ENCODE results near the gene CCSER1. TPM values are rescaled to one million over a fixed set of nuclear protein-coding genes. Genes with fewer than 3 reads are reported as not detected.

Gene CCSER1
- total RNA-seq, 4 donors from 2014 or later: 27.5 to 66.5 (median 54.3) TPM

DNA sequence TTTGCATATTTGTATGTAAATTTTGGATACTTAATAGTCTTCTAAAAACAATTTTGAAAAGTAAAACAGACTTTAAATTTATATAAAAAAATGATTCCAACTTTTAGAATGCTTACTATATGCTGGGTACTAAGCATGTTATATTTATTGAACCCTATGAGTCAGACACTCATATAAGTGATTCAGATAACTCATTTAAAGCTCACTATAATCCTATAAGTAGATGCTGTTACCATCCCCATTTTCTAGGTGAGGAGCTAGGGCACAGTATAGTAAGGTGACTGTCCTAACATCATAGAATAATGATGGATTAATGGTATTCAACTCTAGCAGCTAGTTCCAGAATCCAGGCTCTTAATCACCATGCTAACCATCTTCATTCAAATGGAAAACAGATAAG, 1299.5 kb downstream of the CCSER1 start:
- no peaks in the 10 kb centered on the region for H3K4me1 ChIP-seq
- H3K27ac ChIP-seq: no peak overlapping the region
- H3K9me3 ChIP-seq: no peaks in the 10 kb centered on the region
- DNase-seq: no peak
- H3K36me3 ChIP-seq: no peaks in the 10 kb centered on the region
- H3K27me3 ChIP-seq: no peaks in the 10 kb centered on the region
- no peak for TF ChIP-seq POLR2A (IDR thresholded peaks at IDR 0.05)
- TF ChIP-seq, protein P1, sequence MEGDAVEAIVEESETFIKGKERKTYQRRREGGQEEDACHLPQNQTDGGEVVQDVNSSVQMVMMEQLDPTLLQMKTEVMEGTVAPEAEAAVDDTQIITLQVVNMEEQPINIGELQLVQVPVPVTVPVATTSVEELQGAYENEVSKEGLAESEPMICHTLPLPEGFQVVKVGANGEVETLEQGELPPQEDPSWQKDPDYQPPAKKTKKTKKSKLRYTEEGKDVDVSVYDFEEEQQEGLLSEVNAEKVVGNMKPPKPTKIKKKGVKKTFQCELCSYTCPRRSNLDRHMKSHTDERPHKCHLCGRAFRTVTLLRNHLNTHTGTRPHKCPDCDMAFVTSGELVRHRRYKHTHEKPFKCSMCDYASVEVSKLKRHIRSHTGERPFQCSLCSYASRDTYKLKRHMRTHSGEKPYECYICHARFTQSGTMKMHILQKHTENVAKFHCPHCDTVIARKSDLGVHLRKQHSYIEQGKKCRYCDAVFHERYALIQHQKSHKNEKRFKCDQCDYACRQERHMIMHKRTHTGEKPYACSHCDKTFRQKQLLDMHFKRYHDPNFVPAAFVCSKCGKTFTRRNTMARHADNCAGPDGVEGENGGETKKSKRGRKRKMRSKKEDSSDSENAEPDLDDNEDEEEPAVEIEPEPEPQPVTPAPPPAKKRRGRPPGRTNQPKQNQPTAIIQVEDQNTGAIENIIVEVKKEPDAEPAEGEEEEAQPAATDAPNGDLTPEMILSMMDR (IDR thresholded peaks at IDR 0.05): no peak
- H3K4me3 ChIP-seq: no peak overlapping the region

DNA sequence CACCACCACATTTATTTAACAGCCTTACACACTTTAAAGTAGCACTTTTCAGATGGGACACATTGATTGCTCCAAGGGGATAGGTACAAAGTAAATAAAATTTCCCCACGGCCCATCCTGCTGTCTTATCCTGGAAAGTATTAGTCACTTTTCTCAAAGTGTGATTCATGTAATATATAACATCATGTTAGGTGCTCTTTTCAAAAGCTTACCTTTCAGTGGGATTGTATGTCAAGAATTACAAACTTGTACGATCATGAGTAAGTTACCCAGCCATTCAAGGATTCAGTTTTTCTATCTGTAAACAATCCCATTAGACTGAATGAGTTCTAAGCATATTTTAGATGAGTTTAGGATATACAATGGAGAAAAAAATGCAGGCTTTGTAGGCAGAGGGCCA, 1300.0 kb downstream of the CCSER1 start:
- TF ChIP-seq, protein P1 (IDR thresholded peaks at IDR 0.05): no peak
- TF ChIP-seq POLR2A (IDR thresholded peaks at IDR 0.05): no peak
- Histone ChIP-seq H3K27me3 (no peaks in the 10 kb centered on the region), H3K27ac (no peak overlapping the region), H3K4me1 (no peaks in the 10 kb centered on the region), H3K4me3 (no peak overlapping the region), H3K9me3 (no peaks in the 10 kb centered on the region), H3K36me3 (no peaks in the 10 kb centered on the region)
- DNase-seq: no peak

DNA sequence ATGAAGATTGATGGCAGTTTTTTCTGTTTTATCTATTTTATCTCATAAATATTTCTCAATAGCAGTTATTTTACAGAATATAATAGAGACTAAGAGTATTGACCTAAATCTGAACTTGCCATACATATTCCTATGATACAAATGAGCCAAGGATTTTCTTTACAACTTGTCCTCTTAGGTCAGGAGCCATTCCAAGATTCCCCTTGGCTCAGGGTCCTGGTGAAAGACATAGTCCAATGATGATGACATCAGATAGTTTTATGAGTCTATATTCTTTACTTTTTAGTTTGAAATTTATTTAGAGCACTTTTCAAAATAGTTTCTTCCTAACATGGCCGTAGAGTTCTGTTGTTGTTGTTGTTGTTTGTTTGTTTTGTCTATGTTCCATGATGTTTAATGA, 1307.4 kb downstream of the CCSER1 start:
- Histone ChIP-seq H3K4me3 (no peak overlapping the region), H3K4me1 (no peaks in the 10 kb centered on the region), H3K27ac (no peak overlapping the region), H3K9me3 (no peaks in the 10 kb centered on the region), H3K36me3 (no peaks in the 10 kb centered on the region), H3K27me3 (no peaks in the 10 kb centered on the region)
- no peak for DNase-seq
- TF ChIP-seq, protein P1 (IDR thresholded peaks at IDR 0.05): no peak
- TF ChIP-seq POLR2A (IDR thresholded peaks at IDR 0.05): no peak

DNA sequence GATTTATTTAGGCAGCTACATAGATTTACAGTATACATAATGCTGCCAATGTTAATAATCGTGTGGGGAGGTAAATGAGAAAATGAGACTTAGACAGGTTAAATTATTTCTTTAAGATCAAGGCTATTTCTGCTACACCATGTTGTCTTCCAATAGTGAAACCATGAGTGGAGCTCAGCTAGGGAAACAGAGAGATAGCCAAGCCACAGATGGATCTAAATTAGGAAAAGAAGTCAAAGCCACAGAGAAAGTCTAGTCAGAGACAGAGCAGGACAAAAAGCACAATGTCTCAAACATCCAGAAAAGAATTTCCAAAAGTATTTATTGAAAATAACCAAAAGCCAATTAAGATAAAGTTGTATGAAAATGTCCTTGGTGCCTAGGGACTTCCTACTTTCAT, 1309.4 kb downstream of the CCSER1 start:
- DNase-seq: no peak
- no peaks in the 10 kb centered on the region for H3K4me1 ChIP-seq
- no peak overlapping the region for H3K27ac ChIP-seq
- TF ChIP-seq, protein P1 (IDR thresholded peaks at IDR 0.05): no peak
- TF ChIP-seq POLR2A (IDR thresholded peaks at IDR 0.05): no peak
- no peaks in the 10 kb centered on the region for H3K9me3 ChIP-seq
- H3K4me3 ChIP-seq: no peak overlapping the region
- H3K36me3 ChIP-seq: no peaks in the 10 kb centered on the region
- H3K27me3 ChIP-seq: no peaks in the 10 kb centered on the region

DNA sequence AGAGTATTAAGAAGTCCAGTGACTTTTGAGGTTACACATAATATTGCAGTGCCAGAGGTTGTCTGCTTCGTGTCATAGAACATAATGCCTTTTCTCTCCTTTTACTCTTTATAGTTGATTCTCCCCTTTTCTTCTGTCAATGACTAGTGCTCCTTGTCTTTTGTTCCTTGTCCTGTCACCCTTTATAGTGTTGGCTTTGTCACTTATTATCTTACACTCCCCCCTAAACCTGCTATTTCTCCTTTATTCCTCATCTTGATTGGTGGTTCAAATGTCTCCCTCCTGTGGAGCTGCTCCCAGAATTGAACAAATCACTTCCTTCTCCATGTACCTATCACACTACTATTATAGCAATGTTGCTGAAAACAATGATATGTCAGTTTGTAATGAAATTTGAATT, 1320.0 kb downstream of the CCSER1 start:
- no peak overlapping the region for H3K27ac ChIP-seq
- TF ChIP-seq, protein P1 (IDR thresholded peaks at IDR 0.05): no peak
- no peak overlapping the region for H3K4me3 ChIP-seq
- no peaks in the 10 kb centered on the region for H3K9me3 ChIP-seq
- no peak for DNase-seq
- no peaks in the 10 kb centered on the region for H3K27me3 ChIP-seq
- no peaks in the 10 kb centered on the region for H3K4me1 ChIP-seq
- no peaks in the 10 kb centered on the region for H3K36me3 ChIP-seq

DNA sequence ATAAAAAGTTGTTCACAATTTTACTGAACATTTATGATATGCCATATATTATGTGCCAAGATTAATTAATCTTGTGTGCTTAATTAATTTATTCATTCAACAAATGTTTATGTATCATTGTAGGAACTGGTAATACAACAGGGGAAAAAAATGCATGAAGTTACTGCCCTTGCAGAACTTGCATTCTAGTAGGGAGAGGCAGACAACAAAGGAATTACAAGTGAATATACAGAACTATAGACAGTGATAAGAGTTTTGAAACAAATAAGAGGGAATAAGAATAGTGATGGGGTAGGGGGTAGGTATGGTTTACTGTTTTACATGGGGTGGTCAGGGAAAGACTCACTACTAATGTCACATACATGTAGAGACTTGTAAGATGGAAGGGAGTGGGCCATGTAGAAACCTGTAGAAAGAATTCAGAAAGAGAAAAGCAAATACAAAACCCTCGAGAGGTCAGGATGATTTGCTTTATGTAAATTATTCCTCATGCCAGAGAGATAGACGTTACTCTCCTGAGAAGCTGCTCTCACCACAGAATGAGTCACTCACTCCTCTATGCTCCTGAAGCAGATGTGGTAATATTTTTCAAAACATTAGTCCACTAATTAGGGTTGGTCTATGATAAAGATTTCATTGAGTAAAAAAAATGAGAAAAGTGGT, 1321.6 kb downstream of the CCSER1 start:
- Histone ChIP-seq H3K27ac (no peak overlapping the region), H3K4me3 (no peak overlapping the region), H3K9me3 (no peaks in the 10 kb centered on the region), H3K4me1 (no peaks in the 10 kb centered on the region), H3K27me3 (no peaks in the 10 kb centered on the region), H3K36me3 (no peaks in the 10 kb centered on the region)
- TF ChIP-seq POLR2A (IDR thresholded peaks at IDR 0.05): no peak
- TF ChIP-seq, protein P1 (IDR thresholded peaks at IDR 0.05): no peak
- no peak for DNase-seq
